Measurements from ENCODE around the gene CABP7. TPM values are rescaled to one million over a fixed set of nuclear protein-coding genes. Genes with fewer than 3 reads are reported as not detected.
"Not testable (repeated sequence)": the region's sequence is repeated elsewhere in the genome, so short reads cannot be mapped to it uniquely, and the experiment has no call there.

Gene CABP7
- total RNA-seq, 1 donor from 2014 or later: 2.9 TPM

GRCh38 chr22:29748248-29748893 is 28.6 kb downstream of the CABP7 start:
- no peak for DNase-seq (ENCODE audit: low spot score)

GRCh38 chr22:29750029-29750428 is 30.2 kb downstream of the CABP7 start:
- no peak for DNase-seq (ENCODE audit: low spot score)

- DNase-seq (ENCODE audit: low spot score): no peak
These were observed 31.0 kb downstream of the CABP7 start for GRCh38 chr22:29750559-29751538.

GRCh38 chr22:29751669-29752068 is 31.9 kb downstream of the CABP7 start:
- DNase-seq (ENCODE audit: low spot score): no peak

- DNase-seq (ENCODE audit: low spot score): no peak
These were observed 34.2 kb downstream of the CABP7 start for GRCh38 chr22:29753808-29754657.

- not testable (repeated sequence) for DNase-seq (ENCODE audit: low spot score)
These were observed 35.0 kb downstream of the CABP7 start for GRCh38 chr22:29754658-29755395.

- DNase-seq (ENCODE audit: low spot score): no peak
These were observed 36.1 kb downstream of the CABP7 start for GRCh38 chr22:29755889-29756288.

- no peak for DNase-seq (ENCODE audit: low spot score)
These were observed 36.5 kb downstream of the CABP7 start for GRCh38 chr22:29756341-29756740.

GRCh38 chr22:29757096-29757495 is 37.3 kb downstream of the CABP7 start:
- DNase-seq (ENCODE audit: low spot score): no peak

- DNase-seq (ENCODE audit: low spot score): no peak
These were observed 38.3 kb downstream of the CABP7 start for GRCh38 chr22:29758068-29758622.

GRCh38 chr22:29758959-29759358 is 39.2 kb downstream of the CABP7 start:
- no peak for DNase-seq (ENCODE audit: low spot score)

- DNase-seq (ENCODE audit: low spot score): no peak
These were observed 42.5 kb downstream of the CABP7 start for GRCh38 chr22:29762263-29762662.

GRCh38 chr22:29765905-29766631 is 46.3 kb downstream of the CABP7 start:
- no peak for DNase-seq (ENCODE audit: low spot score)

- DNase-seq (ENCODE audit: low spot score): peak; percentile 99
These were observed 46.9 kb downstream of the CABP7 start, which contains the start of gene ZMAT5 for GRCh38 chr22:29766632-29767170. Gene ZMAT5, minus strand, starts transcription at chr22:29767007. Its CDS starts 18,463 bp downstream, at chr22:29748544.

- peak; percentile 97 for DNase-seq (ENCODE audit: low spot score)
These were observed 47.6 kb downstream of the CABP7 start, which contains the start of gene UQCR10 for GRCh38 chr22:29767171-29768051. Gene UQCR10, plus strand, starts transcription at chr22:29767369. Its CDS starts 30 bp downstream, at chr22:29767399.

GRCh38 chr22:29768052-29768693 is 48.4 kb downstream of the CABP7 start:
- no peak for DNase-seq (ENCODE audit: low spot score)

- no peak for DNase-seq (ENCODE audit: low spot score)
These were observed 50.0 kb downstream of the CABP7 start for GRCh38 chr22:29769723-29770321.
